ENCODE results near the gene TRAF2.
"Not testable (repeated sequence)": the region's sequence is repeated elsewhere in the genome, so short reads cannot be mapped to it uniquely, and the experiment has no call there.

The TRAF2 gene

DNA sequence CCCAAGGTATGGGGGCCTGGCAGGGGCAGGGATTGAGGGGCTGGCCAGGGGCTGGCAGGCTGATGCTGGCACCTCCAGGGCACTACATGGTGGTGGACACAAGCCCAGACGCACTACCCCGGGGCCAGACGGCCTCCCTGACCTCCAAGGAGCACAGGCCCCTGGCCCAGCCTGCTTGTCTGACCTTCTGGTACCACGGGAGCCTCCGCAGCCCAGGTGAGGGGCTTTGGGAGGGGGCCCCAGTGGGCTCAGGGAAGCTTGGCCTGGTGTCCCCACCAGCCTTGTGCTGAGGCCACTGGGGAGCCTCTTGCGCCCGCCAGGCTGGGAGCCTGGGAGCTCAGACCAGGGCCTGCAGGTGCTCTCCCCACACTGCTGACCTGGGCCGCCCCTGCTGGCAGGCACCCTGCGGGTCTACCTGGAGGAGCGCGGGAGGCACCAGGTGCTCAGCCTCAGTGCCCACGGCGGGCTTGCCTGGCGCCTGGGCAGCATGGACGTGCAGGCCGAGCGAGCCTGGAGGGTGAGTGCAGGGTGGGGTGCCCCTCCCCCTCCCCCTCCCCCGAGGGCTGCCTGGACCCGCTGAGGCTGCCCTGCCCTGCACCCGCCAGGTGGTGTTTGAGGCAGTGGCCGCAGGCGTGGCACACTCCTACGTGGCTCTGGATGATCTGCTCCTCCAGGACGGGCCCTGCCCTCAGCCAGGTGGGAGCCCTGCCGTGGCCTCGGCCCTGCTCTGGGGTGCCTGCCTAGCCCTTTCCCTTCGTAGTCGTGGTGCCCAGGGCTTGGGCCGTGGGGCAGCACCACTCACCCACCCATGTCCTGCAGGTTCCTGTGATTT is 28.5 kb upstream of the TRAF2 start:
- no peak for DNase-seq

DNA sequence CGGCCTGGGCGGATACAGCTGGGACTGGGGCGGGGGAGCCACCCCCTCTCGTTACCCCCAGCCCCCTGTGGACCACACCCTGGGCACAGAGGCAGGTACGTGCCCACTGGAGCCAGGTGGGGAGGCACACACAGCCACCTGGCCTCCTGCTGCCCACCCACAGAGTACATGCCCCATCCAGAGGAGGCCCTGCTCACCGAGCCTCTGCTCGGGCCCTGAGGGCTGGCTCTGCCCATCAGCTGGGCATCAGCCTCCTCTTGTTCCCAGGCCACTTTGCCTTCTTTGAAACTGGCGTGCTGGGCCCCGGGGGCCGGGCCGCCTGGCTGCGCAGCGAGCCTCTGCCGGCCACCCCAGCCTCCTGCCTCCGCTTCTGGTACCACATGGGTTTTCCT is 27.9 kb upstream of the TRAF2 start:
- no peak for DNase-seq

DNA sequence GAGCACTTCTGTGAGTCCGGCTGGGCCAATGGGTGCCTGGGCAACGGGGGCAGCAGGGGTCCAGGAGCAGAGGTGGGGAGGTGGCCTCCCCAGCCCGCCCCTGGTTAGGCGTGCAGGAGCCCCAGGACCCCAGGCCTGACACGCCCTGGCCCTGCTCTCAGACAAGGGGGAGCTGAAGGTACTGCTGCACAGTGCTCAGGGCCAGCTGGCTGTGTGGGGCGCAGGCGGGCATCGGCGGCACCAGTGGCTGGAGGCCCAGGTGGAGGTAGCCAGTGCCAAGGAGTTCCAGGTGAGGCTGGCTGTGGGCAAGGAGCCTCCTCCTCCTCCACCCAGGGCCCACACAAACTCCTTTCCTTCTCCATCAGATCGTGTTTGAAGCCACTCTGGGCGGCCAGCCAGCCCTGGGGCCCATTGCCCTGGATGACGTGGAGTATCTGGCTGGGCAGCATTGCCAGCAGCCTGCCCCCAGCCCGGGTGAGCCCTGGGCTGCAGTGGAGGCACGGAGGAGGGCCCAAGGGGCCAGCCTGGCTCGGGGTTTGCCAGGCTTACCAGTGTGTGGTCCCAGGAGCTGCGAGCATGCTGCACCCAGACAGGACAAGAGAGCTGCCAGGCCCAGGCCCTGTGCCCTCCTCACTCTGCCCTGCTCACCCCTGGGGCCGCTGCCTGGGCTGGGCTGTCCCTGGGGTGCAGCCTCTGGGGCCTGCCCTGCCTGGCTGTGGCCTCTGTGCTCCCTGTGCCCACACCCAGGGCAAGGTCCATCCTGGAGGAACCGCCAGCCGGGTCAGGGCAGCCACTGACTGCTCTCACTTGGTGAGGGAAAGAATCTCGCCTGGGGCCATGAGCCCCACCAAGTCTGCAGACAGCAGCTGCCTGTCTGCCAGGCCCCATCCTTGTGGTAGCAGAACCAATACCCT is 27.2 kb upstream of the TRAF2 start:
- DNase-seq: no peak

DNA sequence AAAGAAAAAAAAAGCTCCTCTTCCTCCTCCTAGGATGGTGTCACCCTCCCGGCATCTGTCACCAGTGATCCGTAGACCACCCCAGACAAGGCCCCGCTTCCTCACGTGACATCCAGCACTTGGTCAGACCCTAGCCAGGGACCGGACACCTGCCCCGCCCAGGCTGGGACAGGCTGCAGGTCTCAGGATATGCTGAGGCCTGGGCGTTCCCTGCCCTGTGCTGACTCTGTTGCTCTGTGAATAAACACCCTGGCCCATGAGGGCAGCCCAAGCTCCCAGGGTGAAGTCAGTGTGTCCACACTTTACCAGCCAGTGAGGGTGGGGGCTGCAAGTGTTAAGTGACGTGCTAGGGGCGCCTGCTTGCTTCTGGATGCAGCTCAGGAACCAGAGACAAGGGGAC is 25.8 kb upstream of the TRAF2 start:
- no peak for DNase-seq

DNA sequence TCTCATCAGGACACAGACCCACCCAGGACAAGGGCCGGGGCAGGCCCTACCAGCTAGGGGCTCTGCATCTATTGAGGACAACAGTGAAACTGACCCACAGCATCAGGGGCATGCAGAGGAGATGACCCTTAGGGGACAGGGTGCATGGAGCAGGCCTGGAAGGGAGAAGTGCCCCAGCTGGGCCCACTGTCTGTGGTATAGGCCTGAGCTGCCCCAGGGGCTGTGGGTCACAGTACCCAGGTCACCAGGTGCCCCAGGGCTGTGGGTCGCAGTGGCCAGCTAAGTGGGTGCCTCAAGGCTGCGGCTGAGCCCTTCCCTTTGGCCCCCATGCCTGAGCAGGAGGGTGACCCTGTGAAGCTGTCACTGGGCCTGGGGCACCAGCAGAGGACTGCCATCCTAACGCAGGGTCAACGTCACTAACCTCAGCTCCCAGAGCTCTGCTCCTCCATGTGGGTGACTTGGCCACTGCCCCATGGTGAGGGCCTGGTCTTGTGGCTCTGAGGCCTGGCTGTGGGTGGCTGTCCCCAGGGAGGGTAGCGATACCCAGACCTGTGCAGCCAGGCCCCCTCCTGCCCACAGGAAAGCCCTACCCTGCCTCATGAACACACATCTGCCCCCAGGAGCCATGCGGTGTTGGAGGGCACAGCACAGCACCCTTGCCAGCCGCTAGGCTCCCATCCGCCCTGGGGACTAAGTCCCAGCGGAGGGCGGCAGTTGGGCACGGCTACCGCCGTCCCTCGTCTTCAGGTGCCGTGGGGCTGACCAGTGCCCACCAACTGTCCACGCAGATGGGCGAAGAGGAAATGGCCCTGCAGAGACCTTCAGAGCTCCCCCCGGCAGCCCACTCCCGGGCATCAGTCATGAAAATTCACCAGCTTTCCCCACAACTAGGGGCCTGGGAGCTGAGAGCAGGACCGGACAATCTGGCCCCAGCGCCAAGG is 25.1 kb upstream of the TRAF2 start:
- DNase-seq: no peak

DNA sequence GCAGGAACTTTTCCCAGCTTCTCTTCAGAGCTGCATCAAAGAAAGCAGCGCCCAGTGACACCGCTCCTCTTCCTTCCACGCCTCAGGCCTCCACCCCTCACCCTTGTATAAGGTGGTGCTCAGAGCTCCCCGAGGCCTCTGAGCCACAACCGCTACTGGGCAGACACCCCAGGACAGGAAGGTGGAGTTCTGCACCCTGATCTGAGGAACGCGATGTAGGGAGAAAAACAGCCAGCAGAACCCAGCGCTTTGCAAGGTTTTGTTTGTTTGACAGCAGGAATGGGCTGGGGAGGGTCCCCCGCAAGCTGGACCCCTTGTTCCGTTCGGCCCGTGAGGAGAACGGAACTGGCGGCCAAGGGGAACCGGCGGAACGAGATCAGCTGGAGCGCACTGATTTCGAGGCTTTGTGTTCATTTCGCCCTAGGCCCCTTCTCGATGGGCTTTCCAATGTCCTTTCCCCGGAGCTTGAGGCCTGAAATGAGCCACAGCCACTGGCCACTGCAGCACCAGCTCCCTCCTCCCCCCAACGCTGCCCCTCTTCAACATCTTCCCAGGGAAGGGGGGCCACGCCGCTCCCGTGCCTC is 24.4 kb upstream of the TRAF2 start:
- no peak for DNase-seq

DNA sequence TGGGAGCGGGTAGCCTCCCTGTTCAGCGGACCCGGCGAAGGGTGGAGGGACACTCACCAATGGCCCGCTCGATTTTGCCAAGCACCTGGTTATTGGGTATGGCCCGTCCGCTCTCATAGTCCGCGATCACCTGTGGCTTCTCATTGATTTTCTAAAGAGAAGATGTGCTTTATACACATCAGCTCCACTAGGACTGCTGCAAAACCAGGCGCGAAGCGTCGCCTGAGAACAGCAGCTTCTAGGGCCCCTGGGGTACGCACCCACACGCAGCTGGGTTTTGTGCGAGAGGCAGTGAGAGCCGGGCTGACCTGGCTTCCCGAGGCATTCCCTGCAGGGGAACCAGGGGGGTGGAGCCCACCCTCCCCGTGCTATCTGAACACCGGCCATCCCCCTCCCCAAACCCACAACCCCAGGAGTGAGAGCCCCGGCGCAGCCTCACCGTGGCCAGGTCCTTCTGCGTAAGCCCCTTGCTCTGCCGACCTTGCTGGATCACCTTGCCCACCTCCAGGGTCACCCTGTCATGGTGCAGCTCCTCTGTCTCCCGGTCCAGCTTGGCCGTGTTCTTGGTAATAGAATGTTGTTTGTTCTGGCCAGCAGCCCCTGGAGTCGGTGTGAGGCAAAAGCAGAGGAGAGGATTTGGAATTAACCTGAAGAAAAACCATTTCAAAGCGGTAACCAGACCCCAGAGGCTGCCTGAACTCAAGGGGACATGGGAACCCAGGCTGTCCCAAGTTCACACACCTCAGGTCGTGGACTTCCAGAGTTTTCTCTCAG is 23.3 kb upstream of the TRAF2 start:
- DNase-seq: no peak

DNA sequence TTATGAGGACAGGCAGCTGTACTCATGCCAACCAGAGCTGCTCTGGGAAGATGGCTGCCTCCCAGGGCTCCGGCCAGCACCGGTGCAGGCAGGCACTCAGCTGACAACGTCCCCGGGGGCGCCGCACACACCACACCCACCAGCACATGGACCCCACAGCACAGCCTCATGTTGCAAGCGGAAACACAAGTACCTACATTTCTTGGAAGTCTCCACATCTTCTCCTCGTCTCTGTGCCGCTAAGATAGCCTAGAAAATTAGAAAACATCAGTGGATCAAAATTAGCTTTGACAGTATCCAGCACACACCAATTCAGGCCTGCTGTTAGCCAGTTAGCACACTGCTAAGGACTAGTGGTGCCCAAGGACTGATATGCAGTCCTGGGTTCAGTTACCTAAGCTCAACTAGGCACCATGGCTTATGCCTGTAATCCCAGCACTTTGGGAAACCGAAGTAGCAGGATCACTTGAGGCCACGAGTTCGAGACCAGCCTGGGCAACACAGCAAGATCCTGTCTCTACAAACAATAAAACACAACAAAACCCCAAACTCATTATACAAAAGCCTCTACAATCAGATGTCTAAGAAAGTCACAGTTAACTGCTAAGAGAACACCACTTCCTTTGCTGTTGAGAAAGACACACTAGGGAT is 22.6 kb upstream of the TRAF2 start:
- no peak for DNase-seq

DNA sequence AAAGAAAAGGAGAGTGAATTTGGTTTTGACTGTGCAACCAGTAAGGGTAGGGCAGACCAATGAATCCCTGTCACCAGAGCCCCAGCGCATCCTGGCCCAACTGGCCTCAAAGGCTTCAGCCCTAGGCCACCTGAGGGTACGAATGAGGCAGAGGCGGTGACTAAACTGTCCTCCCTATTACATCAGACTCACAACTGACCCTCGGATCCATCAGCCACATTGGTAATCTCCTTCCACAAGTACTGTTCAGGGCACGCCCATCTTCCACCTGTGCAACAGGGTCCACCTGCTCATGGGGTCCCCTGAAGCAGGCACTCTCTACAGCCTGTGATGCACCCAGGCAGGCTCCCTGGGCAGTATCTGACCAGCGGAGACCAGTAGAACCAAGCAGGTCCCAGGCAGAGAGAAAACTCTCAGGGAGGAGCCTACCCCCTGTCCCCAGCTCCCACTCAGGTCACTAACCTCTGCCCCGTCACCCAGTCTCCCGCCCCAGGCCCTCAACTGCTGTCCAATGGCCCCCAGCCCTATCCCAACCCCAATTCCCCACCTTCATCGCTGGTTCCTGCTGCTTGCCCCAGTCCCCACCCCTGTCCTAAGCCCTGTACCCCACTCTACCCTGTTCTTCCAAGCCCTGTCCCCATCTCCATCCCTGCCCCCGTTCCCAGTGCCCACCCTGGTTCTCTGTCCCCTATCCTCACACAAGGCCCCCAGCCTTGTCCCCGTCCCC is 21.1 kb upstream of the TRAF2 start:
- no peak for DNase-seq

DNA sequence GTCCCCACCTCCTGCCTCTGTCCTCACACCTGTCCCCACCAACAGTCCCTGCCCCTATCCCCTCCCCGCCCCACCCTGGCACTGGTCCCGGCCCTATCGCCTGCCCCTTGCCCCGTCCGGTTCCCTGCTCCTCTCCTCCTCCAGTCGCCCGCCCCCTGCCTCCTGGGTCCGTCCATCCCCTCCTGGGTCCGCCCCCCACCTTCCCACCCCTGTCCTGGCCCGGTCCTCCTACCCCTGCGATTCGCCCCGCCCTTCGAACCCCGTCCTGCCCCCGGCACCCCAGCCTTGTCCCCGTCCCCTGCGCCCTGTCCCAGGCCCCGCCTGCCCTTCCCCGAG is 20.6 kb upstream of the TRAF2 start:
- DNase-seq: no peak

DNA sequence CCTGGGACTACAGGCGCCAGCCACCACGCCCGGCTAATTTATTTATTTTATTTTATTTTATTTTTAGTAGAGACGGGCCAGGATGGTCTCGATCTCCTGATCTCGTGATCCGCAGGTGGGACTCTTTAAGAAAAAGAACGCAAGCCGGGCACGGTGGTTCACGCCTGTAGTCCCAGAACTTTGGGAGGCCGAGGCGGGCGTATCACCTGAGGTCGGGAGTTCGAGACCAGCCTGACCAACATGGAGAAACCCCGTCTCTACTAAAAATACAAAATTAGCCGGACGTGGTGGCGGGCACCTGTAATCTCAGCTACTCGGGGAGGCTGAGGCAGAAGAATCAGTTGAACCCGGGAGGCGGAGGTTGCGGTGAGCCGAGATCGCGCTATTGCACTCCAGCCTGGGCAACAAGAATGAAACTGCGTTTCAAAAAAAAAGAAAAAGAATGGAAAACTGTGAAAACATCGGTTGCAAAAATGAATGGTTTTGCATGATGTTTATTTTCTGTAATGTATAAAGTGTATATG is 19.4 kb upstream of the TRAF2 start:
- not testable (repeated sequence) for DNase-seq

DNA sequence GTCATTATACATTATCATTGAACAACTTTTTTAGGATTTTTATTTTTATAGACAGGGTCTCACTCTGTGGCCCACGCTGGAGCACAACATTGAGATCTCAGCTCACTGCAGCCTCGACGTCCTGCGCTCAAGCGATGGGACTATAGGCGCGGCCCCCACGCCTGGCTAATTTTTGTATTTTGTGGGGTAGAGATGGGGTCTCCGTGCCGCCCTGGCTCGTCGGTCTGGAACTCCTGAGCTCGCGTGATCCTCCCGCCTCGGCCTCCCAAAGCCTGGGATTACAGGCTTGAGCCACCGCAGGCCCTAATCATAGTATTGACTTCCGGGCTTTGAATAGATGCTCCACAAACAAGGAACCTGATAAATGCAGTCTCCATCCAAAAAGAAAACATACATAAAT is 18.8 kb upstream of the TRAF2 start:
- no peak for DNase-seq

DNA sequence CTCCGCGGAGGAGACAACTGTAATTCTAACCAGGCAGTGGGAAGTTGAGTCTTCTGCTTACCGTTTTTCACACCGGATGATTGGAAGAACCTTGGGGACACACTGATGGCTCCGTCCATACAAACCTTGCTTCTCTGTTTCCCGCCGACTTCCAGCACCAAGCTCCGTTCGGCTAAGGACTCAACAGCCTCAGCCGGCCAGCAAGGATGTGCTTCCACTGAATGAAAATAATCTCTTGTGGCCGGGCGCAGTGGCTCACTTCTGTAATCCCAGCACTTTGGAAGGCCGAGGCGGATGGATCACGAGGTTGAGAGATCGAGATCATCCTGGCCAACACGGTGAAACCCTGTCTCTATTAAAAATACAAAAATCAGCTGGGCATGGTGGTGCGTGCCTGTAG is 18.4 kb upstream of the TRAF2 start:
- DNase-seq: no peak

DNA sequence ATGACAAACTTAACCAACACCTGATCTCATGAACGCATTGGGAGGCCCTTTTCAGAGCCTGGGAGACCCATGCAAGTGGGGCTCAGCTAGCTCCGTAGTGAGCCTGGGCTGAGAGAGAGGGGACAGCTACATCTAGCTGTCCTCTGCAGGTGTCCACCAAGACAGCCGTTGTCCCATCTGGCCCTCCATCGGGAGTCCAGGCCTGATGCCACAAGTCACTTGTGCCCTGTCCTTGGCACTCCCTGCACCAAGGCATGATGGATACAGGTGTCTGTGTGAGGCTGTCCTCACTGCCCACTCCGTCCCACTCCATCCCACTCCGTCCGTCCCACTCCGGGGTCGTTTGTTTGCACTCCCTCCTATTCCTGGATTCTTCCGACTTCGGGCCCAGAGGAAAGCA is 17.7 kb upstream of the TRAF2 start:
- no peak for DNase-seq

DNA sequence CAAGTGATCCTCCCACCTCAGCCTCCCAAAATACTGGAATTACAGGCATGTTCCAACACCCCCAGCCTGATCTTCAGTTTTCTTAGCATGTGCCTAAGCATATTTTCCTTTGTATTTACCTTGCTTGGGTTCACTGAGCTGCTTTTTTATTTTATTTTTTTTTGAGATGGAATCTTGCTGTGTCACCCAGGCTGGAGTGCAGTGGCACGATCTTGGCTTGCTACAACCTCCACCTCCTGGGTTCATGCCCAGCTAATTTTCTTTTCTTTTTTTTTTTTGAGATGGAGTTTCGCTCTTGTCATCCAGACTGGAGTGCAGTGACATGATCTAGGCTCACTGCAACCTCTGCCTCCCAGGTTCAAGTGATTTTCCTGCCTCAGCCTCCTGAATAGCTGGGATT is 16.7 kb upstream of the TRAF2 start:
- not testable (repeated sequence) for DNase-seq

DNA sequence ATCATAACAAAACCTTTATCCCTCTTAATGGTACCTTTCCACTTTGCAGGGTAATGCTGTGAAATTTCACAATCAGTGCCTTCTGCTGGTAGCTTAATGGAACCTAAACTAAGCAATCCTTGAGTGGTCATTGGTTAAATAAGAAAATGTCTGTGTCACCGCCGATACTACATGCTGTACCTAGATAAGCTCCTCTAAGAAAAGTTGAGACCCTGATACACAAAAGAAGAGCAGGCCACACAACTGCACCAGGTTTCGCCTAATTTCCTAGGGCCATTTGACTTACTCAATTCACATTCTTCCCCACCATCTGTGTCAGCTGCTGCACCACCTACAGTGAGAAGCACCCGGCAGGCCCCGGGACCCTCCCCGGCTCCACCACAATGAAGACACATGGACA is 11.2 kb upstream of the TRAF2 start:
- DNase-seq: no peak

DNA sequence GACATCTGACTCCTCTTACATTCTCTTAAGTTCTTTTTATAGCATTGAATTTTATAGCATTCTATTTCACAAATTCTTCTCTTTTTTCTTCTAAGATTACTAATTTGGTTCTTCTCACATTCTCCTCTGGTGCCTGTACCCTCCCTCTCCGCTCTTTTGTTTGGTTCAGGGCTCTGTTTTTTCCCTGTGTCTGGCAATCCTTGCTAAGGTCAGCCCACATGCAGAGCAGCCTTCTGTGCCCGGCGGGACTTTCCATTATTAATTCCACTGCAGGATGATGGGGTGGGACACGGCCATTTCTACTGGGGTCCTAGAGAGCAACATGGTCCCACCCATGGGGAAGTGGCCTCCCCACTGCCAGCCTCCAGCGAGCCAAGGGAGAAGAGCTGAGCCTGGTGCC is 9.8 kb upstream of the TRAF2 start:
- no peak for DNase-seq

DNA sequence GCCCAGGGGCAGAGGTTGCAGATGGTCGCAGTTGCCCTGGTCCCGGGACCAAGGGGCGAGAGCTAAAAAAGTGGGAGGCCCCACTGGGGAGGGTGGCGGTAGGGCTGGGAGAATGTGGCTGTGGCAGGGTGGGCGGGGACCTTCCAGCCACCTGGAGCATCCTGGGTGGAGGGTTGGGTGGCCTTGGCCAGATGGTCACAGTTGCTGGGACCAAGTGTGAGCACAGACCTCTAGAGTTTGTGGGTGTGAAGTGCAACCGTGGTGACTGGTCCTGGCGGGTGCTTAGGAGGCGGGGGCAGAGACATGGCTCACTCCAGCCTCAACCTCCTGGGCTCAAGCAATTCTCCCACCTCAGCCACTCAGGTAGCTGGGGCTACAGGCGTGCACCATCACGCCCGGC is 5.7 kb upstream of the TRAF2 start:
- no peak for DNase-seq

DNA sequence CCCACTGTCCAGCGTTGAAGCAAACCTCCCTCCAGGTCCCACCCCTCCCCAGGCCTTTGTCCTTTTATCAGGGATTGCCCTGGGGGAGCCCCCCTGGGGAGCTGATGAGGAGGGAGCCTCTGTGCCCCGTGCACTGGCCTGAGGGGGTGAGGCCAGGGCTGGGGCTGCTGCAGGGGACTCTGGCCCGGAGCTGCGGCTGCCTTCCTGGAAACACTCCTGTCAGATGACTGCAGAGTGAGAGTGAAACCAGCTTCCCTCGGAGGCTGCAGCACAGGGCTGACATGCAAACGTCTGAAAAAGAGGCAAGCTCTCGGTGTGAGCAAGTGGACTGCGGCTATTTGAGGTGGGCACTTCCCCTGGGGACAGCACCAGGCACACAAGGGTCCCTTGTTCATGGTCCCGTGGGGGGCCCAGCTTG is 4.6 kb upstream of the TRAF2 start:
- no peak for DNase-seq

Data from NCI-H1436 (cell line).